Endothelial cell of umbilical vein (primary cell): ENCODE results near the gene MGAT5B. TPM values are rescaled to one million over a fixed set of nuclear protein-coding genes. Genes with fewer than 3 reads are reported as not detected.

Experiments used
- BruUV-seq: library from RNA; stranded (reverse); fragments of 400-500 nt; replicated peaks from 2 replicates; lab custom pipeline; 2021; lab: Mats Ljungman, UMichigan
- CTCF ChIA-PET: fragments of 300-600, 350-600 bp; sonication (Branson Sonifier 250); formaldehyde crosslinking; loops from one replicate; lab custom pipeline; 2021; ENCODE audit warnings: antibody characterized with exemption, inconsistent platforms; lab: Charles Lee
- POLR2A ChIA-PET: fragments of 300-600, 350-600 bp; sonication (Branson Sonifier 250); formaldehyde crosslinking; loops from one replicate; lab custom pipeline; 2021; ENCODE audit warnings: antibody characterized with exemption, inconsistent platforms; lab: Charles Lee
- DNase-seq: peaks from one replicate; pipeline ENCODE4 v3.0.0-alpha.2; 2011; ENCODE audit warnings: low read depth, low spot score
- FAIRE-seq: peaks from 2 replicates; lab custom pipeline; 2011; peaks lifted over from hg19 to GRCh38; lab: Jason Lieb, UNC
- H2AFZ ChIP-seq: 2 replicates; pipeline ENCODE4 v1.6.0; 2012; ENCODE audit warnings: low read depth, low read length, control low read depth, inconsistent platforms
- H3K27ac ChIP-seq: 2 replicates; pipeline ENCODE4 v1.5.1; 2011; ENCODE audit warnings: low read depth, mild to moderate bottlenecking, control low read depth, low read length, moderate library complexity; ENCODE audit not compliant: insufficient read depth
- H3K27me3 ChIP-seq, 2 experiments: 2 replicates each; pipeline versions ENCODE4 v1.6.0 to v1.6.1; 2011; ENCODE audit warnings: low read length in 2 of 2, mixed read lengths in 1 of 2; ENCODE audit not compliant: control insufficient read depth in 2 of 2, insufficient read depth in 2 of 2
- H3K36me3 ChIP-seq, 2 experiments: 2 replicates in 1 of 2; 3 replicates in 1 of 2; pipeline ENCODE4 v1.5.1; 2011; ENCODE audit warnings: low read length in 2 of 2, mild to moderate bottlenecking in 1 of 2, moderate library complexity in 1 of 2; ENCODE audit not compliant: control insufficient read depth in 2 of 2, insufficient read depth in 2 of 2; ENCODE audit errors: extremely low read depth in 1 of 2
- H3K4me1 ChIP-seq: 3 replicates; pipeline ENCODE4 v1.5.1; 2011; ENCODE audit warnings: mild to moderate bottlenecking, low read length; ENCODE audit not compliant: control insufficient read depth, insufficient read depth; ENCODE audit errors: extremely low read depth
- H3K4me2 ChIP-seq: 2 replicates; pipeline ENCODE4 v1.6.1; 2011; ENCODE audit warnings: low read length, control low read depth, mixed read lengths; ENCODE audit not compliant: insufficient read depth
- H3K4me3 ChIP-seq, 3 experiments: fragments of 200-600 bp in 1 of 3; sonication (generic), shearing (Covaris generic) in 1 of 3; replicated peaks in 1 of 3; 2 replicates each; pipeline ENCODE4 v1.5.1; 2011 to 2016; ENCODE audit warnings: control low read depth in 3 of 3, low read length in 3 of 3, mild to moderate bottlenecking in 2 of 3, inconsistent platforms in 1 of 3, low read depth in 1 of 3, moderate library complexity in 1 of 3; ENCODE audit not compliant: insufficient read depth in 1 of 3
- H3K79me2 ChIP-seq: 2 replicates; pipeline ENCODE4 v1.6.0; 2012; ENCODE audit warnings: low read length, inconsistent platforms; ENCODE audit not compliant: control insufficient read depth, insufficient read depth
- H3K9ac ChIP-seq: replicated peaks from 2 replicates; pipeline ENCODE3; 2011; ENCODE audit warnings: low read length, control low read depth; ENCODE audit not compliant: insufficient read depth; ENCODE audit errors: extremely low read depth
- H3K9me1 ChIP-seq: replicated peaks from 3 replicates; pipeline ENCODE4 v1.6.0; 2011; ENCODE audit warnings: mild to moderate bottlenecking, low read length; ENCODE audit not compliant: control insufficient read depth, insufficient read depth; ENCODE audit errors: extremely low read depth
- H3K9me3 ChIP-seq: replicated peaks from 2 replicates; pipeline ENCODE4 v1.5.1; 2012; ENCODE audit warnings: low read length, inconsistent platforms; ENCODE audit not compliant: control insufficient read depth, insufficient read depth
- H4K20me1 ChIP-seq: replicated peaks from 2 replicates; pipeline ENCODE3; 2011; ENCODE audit warnings: mild to moderate bottlenecking, low read length; ENCODE audit not compliant: control insufficient read depth, insufficient read depth; ENCODE audit errors: extremely low read depth
- CTCF ChIP-seq, 2 donors: IDR thresholded peaks; 1 replicate in 1 of 2; 2 replicates in 1 of 2; pipeline ENCODE4 v1.5.1; 2011; ENCODE audit warnings: low read length in 2 of 2, mild to moderate bottlenecking in 2 of 2, moderate library complexity in 2 of 2, control low read depth in 1 of 2, inconsistent platforms in 1 of 2, low read depth in 1 of 2; ENCODE audit not compliant: insufficient read depth in 1 of 2; ENCODE audit errors: extremely low read depth in 1 of 2
- EZH2 ChIP-seq: IDR thresholded peaks from 2 replicates; pipeline ENCODE4 v1.6.1; 2012; ENCODE audit warnings: borderline replicate concordance, low read depth, mild to moderate bottlenecking, moderate library complexity, low read length, inconsistent platforms; ENCODE audit not compliant: severe bottlenecking
- FOS ChIP-seq: IDR thresholded peaks from 2 replicates; pipeline ENCODE4 v1.6.1; 2011; ENCODE audit warnings: mild to moderate bottlenecking, low read length, moderate library complexity, borderline replicate concordance; ENCODE audit not compliant: insufficient read depth
- GATA2 ChIP-seq: IDR thresholded peaks from 2 replicates; pipeline ENCODE4 v1.7.0; 2011; ENCODE audit warnings: low read depth, mild to moderate bottlenecking, moderate library complexity, mixed read lengths, low read length; ENCODE audit not compliant: insufficient read length, insufficient read depth
- JUN ChIP-seq: IDR thresholded peaks from 2 replicates; pipeline ENCODE4 v1.6.1; 2011; ENCODE audit warnings: borderline replicate concordance, low read depth; ENCODE audit not compliant: insufficient read length, insufficient read depth
- MYC ChIP-seq: IDR thresholded peaks from one replicate; pipeline ENCODE4 v1.6.1; 2011; ENCODE audit warnings: mild to moderate bottlenecking, low read depth, low read length
- POLR2A ChIP-seq: IDR thresholded peaks from 2 replicates; pipeline ENCODE4 v1.6.1; 2012; ENCODE audit warnings: low read depth, mild to moderate bottlenecking, control low read depth, low read length
- POLR2AphosphoS5 ChIP-seq: IDR thresholded peaks from 2 replicates; pipeline ENCODE4 v1.6.1; 2012; ENCODE audit warnings: low read depth, mild to moderate bottlenecking, control low read depth, low read length, moderate library complexity; ENCODE audit not compliant: insufficient read depth
- dilution Hi-C: fragments of 300-500 bp; cut with MboI; formaldehyde crosslinking; loops from one replicate; pipeline ENCODE4 v1.15.0; 2019; ENCODE audit warnings: low sequenced_read_pairs; ENCODE audit not compliant: extremely low pct_ligation_motif_present
- intact Hi-C: fragments of 100-400 bp; cut with micrococcal nuclease; formaldehyde crosslinking; loops from one replicate; pipeline ENCODE4 v1.10.0; 2022
- polyA plus RNA-seq, 4 experiments: library from polyadenylated mRNA; depleted of rRNA in 3 of 4; stranded (reverse) in 3 of 4; unstranded in 1 of 4; fragments of >200 nt; gene quantifications; 2 replicates each; pipeline versions ENCODE4 v1.2.1 to v1.2.3, GENCODE V29; 2011 to 2012; ENCODE audit warnings: missing spikeins in 1 of 4
- total RNA-seq: library from RNA; stranded (reverse); gene quantifications from 2 replicates; pipeline ENCODE4 v1.2.3, GENCODE V29; 2021
- TF ChIP-seq, protein P1 (sequence below): IDR thresholded peaks from 2 replicates; pipeline ENCODE4 v1.6.1; 2011; ENCODE audit not compliant: insufficient read depth, insufficient read length

MGAT5B gene
- total and polyA plus RNA-seq, 2 donors (not counting 3 experiments of a cell fraction or from before 2014, with no cell fraction given): 1.7 to 2.1 TPM

- dilution Hi-C loops (no loop called here), intact Hi-C loops (no loop called here)
- no peaks in the 10 kb centered on the region for H3K9me3 ChIP-seq
- no peak overlapping the region for H3K4me3 ChIP-seq
- BruUV-seq: no TSS peak
- TF ChIP-seq GATA2 (no peak), CTCF (IDR thresholded peaks at IDR 0.05; ENCODE audit: extremely low read depth in 1 of 2, insufficient read depth in 1 of 2, low read depth in 1 of 2, low read length in 2 of 2) (no peak), MYC (no peak), POLR2A (no peak), JUN (no peak), POLR2AphosphoS5 (no peak), FOS (no peak), EZH2 (no peak)
- TF ChIP-seq, protein P1, sequence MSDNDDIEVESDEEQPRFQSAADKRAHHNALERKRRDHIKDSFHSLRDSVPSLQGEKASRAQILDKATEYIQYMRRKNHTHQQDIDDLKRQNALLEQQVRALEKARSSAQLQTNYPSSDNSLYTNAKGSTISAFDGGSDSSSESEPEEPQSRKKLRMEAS: no peak
- no peaks in the 10 kb centered on the region for H3K36me3 ChIP-seq
- no peaks in the 10 kb centered on the region for H4K20me1 ChIP-seq
- no peak overlapping the region for H3K9ac ChIP-seq
- DNase-seq: no peak
- H3K4me2 ChIP-seq: no peak overlapping the region
- no peaks in the 10 kb centered on the region for H3K79me2 ChIP-seq
- no peak overlapping the region for H2AFZ ChIP-seq
- no peaks in the 10 kb centered on the region for H3K27me3 ChIP-seq
- no peak overlapping the region for H3K27ac ChIP-seq
- CTCF ChIA-PET: interaction anchor here (1.1 to 1.5 kb wide), 2 partner anchors 40 to 228 kb away, joined by 4 to 5 read pairs; partner anchors contain the start of gene MGAT5B
- no peaks in the 10 kb centered on the region for H3K4me1 ChIP-seq
- no peaks in the 10 kb centered on the region for H3K9me1 ChIP-seq
- no peak for FAIRE-seq
- POLR2A ChIA-PET: no interaction called here
Observed at GRCh38 chr17:76827736-76828135, 40.5 kb upstream of the MGAT5B start.
